WERI-Rb-1 (cell line): ENCODE measurements around the gene ALOX12B.

Experiments
- DNase-seq: peaks from one replicate; pipeline ENCODE4 v3.0.0-alpha.2; 2020
- H3K27ac ChIP-seq: fragments of 250-450 bp; sonication (Bioruptor Pico); 2 replicates; pipeline ENCODE4 v1.5.1; 2020; ENCODE audit warnings: mild to moderate bottlenecking, moderate library complexity
- H3K27me3 ChIP-seq: fragments of 250-450 bp; sonication (Bioruptor Pico); 2 replicates; pipeline ENCODE4 v1.5.1; 2021; ENCODE audit warnings: mild to moderate bottlenecking, low read depth, moderate library complexity; ENCODE audit not compliant: insufficient read depth, severe bottlenecking
- H3K36me3 ChIP-seq: fragments of 250-450 bp; sonication (Bioruptor Pico); 2 replicates; pipeline ENCODE4 v1.5.1; 2020; ENCODE audit warnings: mild to moderate bottlenecking, moderate library complexity
- H3K4me3 ChIP-seq: 2 replicates; pipeline ENCODE4 v1.5.1; 2011; ENCODE audit warnings: low read depth, mild to moderate bottlenecking, control low read depth, low read length
- H3K9me3 ChIP-seq: fragments of 250-450 bp; sonication (Bioruptor Pico); 2 replicates; pipeline ENCODE4 v1.5.1; 2021; ENCODE audit warnings: mild to moderate bottlenecking, moderate library complexity; ENCODE audit not compliant: severe bottlenecking
- TF ChIP-seq, protein P1 (sequence below): IDR thresholded peaks from 2 replicates; pipeline ENCODE4 v1.5.1; 2011; ENCODE audit warnings: low read depth, mild to moderate bottlenecking, control low read depth, inconsistent platforms, low read length

Gene ALOX12B

DNA sequence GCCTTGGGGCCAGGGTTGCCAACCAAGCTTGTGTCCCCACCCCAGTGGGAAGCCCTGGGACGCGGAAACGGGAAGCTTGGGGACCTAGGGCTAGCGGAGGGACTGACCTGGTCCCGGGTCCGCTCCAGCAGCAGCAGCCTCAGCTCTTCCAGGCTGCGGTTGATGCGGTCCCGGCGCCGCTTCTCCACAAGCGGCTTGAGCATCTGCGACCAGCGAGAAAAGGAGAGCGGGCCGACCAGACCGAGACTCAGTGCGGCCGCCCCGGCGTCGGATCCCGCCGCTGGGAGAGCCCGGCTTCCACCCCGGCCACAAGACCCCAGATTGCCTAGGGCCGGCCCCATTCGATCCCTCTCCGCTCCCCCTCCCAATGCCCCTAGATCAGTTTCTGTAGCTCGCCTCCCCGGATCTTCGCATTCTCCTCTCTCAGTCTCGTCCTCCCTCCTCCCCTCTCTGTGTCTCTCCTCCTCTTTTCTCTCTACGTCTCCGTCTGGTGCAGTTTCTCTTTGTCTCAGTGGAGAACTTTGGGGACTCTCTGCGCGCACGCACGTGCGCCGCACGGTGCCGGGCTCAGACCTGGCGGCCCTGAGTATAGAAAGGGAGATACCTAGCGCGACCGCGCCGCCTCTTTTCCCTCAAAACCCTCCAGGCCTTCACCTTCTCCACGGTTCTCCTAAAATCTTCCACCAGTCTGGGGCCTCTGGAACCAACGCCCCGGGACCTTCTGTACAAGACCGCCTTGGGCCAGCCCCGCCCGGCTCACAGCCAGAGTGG, 35.6 kb upstream of the ALOX12B start:
- no peaks in the 10 kb centered on the region for H3K36me3 ChIP-seq
- no peak overlapping the region for H3K27ac ChIP-seq
- TF ChIP-seq, protein P1, sequence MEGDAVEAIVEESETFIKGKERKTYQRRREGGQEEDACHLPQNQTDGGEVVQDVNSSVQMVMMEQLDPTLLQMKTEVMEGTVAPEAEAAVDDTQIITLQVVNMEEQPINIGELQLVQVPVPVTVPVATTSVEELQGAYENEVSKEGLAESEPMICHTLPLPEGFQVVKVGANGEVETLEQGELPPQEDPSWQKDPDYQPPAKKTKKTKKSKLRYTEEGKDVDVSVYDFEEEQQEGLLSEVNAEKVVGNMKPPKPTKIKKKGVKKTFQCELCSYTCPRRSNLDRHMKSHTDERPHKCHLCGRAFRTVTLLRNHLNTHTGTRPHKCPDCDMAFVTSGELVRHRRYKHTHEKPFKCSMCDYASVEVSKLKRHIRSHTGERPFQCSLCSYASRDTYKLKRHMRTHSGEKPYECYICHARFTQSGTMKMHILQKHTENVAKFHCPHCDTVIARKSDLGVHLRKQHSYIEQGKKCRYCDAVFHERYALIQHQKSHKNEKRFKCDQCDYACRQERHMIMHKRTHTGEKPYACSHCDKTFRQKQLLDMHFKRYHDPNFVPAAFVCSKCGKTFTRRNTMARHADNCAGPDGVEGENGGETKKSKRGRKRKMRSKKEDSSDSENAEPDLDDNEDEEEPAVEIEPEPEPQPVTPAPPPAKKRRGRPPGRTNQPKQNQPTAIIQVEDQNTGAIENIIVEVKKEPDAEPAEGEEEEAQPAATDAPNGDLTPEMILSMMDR = no peak
- peak overlapping the region; percentile 56 for H3K4me3 ChIP-seq
- H3K27me3 ChIP-seq = peaks cover 27% of the 10 kb centered on the region
- H3K9me3 ChIP-seq = no peaks in the 10 kb centered on the region
- DNase-seq = no peak

DNA sequence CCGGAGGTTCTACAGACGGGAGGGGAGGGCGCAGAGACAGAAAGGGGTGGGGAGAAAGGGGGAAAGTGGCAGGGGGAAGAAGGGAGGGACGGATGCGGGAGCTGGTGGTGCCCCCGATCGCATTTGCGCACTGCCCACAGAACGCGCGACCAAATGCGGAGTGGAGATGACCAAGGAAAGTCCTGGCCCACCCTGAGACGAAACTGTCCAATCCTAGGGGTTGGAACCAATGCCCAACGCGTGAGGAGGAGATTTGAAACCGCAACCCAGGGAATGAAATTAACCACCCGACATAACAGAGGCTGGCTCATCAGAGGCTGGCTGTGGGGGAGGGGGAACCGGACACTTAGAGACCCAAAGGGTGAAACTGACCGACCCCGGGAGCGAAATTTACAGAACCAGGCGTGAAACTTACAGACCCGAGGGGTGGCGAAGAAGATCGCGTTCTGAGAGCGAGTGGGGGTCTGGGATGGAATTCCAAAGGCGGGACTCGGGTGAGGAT, 35.0 kb upstream of the ALOX12B start:
- Histone ChIP-seq H3K36me3 (no peaks in the 10 kb centered on the region), H3K27ac (no peak overlapping the region), H3K9me3 (no peaks in the 10 kb centered on the region), H3K27me3 (peaks cover 27% of the 10 kb centered on the region), H3K4me3 (peak overlapping the region; percentile 56)
- DNase-seq = no peak
- TF ChIP-seq, protein P1 = no peak

DNA sequence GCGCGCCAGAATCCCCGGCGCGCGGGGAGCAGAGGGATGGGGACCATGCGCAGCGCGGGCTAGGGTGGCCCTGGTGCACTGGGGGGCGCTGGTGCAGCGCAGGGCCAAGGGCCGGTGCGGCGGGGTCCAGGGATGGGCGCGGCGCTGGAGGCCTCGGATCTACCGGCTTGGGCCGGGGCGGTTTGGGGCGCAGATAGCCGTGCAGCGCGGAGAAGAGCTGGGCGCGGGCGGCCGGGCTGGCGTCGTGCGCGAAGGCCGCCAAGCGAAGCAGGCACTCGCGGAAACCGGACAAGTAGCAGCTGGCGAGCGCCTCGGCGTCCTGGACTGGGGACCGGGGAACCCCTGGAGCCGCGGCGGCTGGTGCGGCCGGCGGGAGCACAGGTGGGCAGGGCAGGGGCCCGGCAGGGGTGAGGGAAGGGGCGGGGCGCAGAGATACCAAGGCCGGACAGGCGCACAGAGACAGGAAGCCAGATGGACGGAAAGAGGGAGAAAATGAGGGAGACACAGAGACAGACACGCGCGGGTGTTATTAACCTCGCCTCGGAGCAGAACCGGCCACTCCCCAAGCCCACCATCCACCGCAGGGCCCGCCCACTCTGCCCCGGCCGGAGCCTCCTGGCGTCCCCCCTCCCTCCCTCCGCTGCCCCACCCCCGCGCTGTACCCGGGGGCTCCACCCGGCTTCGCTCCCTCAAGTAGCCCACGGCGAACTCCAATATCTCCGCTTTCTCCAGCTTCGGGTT, 34.3 kb upstream of the ALOX12B start:
- Histone ChIP-seq H3K27me3 (peaks cover 27% of the 10 kb centered on the region), H3K9me3 (no peaks in the 10 kb centered on the region), H3K36me3 (no peaks in the 10 kb centered on the region), H3K4me3 (peak overlapping the region; percentile 56), H3K27ac (no peak overlapping the region)
- DNase-seq = peak; percentile 80
- TF ChIP-seq, protein P1 = peak; percentile 80

- no peak for DNase-seq
- Histone ChIP-seq H3K4me3 (peak overlapping the region; percentile 56), H3K9me3 (no peaks in the 10 kb centered on the region), H3K27ac (no peak overlapping the region), H3K27me3 (peaks cover 30% of the 10 kb centered on the region), H3K36me3 (no peaks in the 10 kb centered on the region)
- TF ChIP-seq, protein P1 = no peak
Observed at GRCh38 chr17:8121407-8121680, 33.8 kb upstream of the ALOX12B start.

GRCh38 chr17:8120520-8121406, 33.2 kb upstream of the ALOX12B start:
- H3K27me3 ChIP-seq = peaks cover 30% of the 10 kb centered on the region
- DNase-seq = peak; percentile 85
- TF ChIP-seq, protein P1 = peak; percentile 31; the same call in 1 of the 2 replicates

More at GRCh38 chr17:8120520-8121406, 33.2 kb upstream of the ALOX12B start:
- no peak overlapping the region for H3K27ac ChIP-seq
- H3K9me3 ChIP-seq = no peaks in the 10 kb centered on the region
- peak overlapping the region; percentile 56 for H3K4me3 ChIP-seq
- H3K36me3 ChIP-seq = no peaks in the 10 kb centered on the region
